Measurements from ENCODE around the gene ZNF846. TPM values are rescaled to one million over a fixed set of nuclear protein-coding genes. Genes with fewer than 3 reads are reported as not detected.

Gene ZNF846
- total RNA-seq, result 9.7 and 18.0 TPM in 2 replicates

DNA sequence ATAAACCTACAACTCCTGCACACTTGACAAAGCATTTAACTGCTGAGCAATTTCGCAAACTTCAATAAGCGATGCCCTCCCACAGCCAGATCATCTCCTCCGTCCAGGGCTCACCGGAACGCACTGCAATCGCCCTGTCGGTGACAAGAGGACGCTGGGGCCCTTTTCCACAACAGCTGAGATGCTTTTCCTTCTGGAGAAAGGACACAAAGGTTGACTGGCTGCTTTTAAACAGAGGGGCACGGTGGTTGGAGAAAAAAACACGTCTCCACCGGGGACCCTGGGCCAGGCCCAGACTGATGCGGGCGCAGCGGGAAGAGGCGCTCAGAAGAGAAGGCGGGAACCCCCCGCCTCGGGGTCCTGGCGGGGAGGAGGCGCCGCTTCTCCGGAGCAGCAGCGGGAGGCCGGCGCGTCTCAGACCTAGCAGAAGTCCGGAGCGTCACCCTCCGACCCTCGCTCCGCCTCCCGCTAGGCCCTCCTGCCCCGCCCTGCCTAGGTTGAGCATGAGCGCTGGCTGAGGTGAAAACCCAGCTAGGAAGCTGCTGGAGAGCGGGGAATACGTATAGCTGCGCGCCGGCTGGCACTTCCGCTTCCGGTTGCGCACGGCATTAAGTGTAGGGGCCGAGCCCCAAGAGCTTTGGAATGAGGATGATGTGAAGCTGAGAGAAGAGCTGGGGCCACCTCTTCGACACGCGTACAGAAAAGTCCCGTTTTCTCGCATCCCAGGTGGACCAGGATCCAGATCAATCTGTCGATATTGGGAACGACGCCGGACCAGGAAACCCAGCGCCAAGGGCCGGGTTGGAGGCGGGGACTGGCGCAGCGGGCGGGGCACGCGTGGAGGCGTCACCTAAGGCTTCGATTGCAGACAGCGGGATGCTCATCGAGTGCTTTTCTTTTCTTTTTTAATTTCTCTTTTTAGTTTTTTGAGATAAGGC is at the start of gene ZNF846:
TSS of gene ZNF846 (minus strand) at position 564 of the 938 bp plus-strand sequence. CDS start 3,788 bp downstream, outside the sequence.

Other genes starting within 250 kb of the ZNF846 start
- gene ZNF426, start 230.1 kb downstream of the ZNF846 start, total RNA-seq, result 16.6 and 23.3 TPM in 2 replicates
- gene ZNF121, start 184.2 kb downstream of the ZNF846 start, total RNA-seq, result 28.0 and 38.9 TPM in 2 replicates
- 39.2 and 42.5 TPM in 2 replicates for gene ZNF561, start 147.5 kb downstream of the ZNF846 start, total RNA-seq
- gene ZNF562, start 93.6 kb downstream of the ZNF846 start, total RNA-seq, result 18.0 and 25.0 TPM in 2 replicates
- gene FBXL12, start 50.3 kb upstream of the ZNF846 start, total RNA-seq, result 15.1 and 19.5 TPM in 2 replicates
- 88.2 and 107 TPM in 2 replicates for gene UBL5, start 59.2 kb upstream of the ZNF846 start, total RNA-seq
- gene PIN1, start 66.6 kb upstream of the ZNF846 start, total RNA-seq, result 95.7 and 96.8 TPM in 2 replicates
- 5.0 and 112 TPM in 2 replicates for gene OLFM2, start 167.8 kb upstream of the ZNF846 start, total RNA-seq
- gene COL5A3, start 241.8 kb upstream of the ZNF846 start, total RNA-seq, result 8.6 and 138 TPM in 2 replicates
- not detected in 2 replicates for gene RDH8, start 244.7 kb upstream of the ZNF846 start, total RNA-seq